ENCODE data around the gene LRRC10. TPM values are rescaled to one million over a fixed set of nuclear protein-coding genes. Genes with fewer than 3 reads are reported as not detected.

The LRRC10 gene
- polyA plus RNA-seq, 2 of the 4 experiments (the other 2 are of a cell fraction) = not detected

GRCh38 chr12:69580074-69580473 lies 30.6 kb downstream of the LRRC10 start (continued):
- TF ChIP-seq HEYL (CRISPR knock-in tag; IDR thresholded peaks at IDR 0.05) (no peak), MAFK (IDR thresholded peaks at IDR 0.05; ENCODE audit: partially characterized antibody) (no peak), MYC (IDR thresholded peaks at IDR 0.05; ENCODE audit: borderline replicate concordance, low read length) (no peak), MAX (IDR thresholded peaks at IDR 0.05) (no peak)

- H3K4me3 ChIP-seq = no peak overlapping the region
- ChIA-PET CTCF (interaction anchor here (1.1 to 4.5 kb wide), 3 partner anchors 8 to 221 kb away, joined by 3 to 35 read pairs (median 3); no protein-coding TSS in a partner anchor), POLR2A (no interaction called here)
- TF ChIP-seq CBX8 (IDR thresholded peaks at IDR 0.05) (no peak), SMC3 (IDR thresholded peaks at IDR 0.05) (no peak), HOXB5 (CRISPR knock-in tag; IDR thresholded peaks at IDR 0.05) (no peak), MYC (IDR thresholded peaks at IDR 0.05; ENCODE audit: borderline replicate concordance, low read length) (no peak), FOSB (CRISPR knock-in tag; IDR thresholded peaks at IDR 0.05) (no peak), E2F6 (IDR thresholded peaks at IDR 0.05; ENCODE audit: borderline replicate concordance, low read depth) (no peak), EP300 (IDR thresholded peaks at IDR 0.05) (no peak), CHD4 (IDR thresholded peaks at IDR 0.05; ENCODE audit: borderline replicate concordance) (no peak)
- WGBS (ENCODE audit: missing lambda C conversion rate) = 90% methylated on average over 4 of the region's 4 CpGs
- no peaks in the 10 kb centered on the region for H3K9me3 ChIP-seq
- peaks cover 5% of the 10 kb centered on the region; the same call in 2 of the 3 replicates for H3K4me1 ChIP-seq
- no peak overlapping the region for H3K27ac ChIP-seq
- ATAC-seq (no peak), FAIRE-seq (no peak), DNase-seq (ENCODE audit: low read depth in 1 of 2, low spot score in 1 of 2) (no peak)
- H3K4me2 ChIP-seq = no peak overlapping the region
Measured at GRCh38 chr12:69579029-69579428, 31.7 kb downstream of the LRRC10 start.

- Histone ChIP-seq H3K4me1 (peaks cover 5% of the 10 kb centered on the region; the same call in 2 of the 3 replicates), H3K27ac (no peak overlapping the region), H3K9me3 (no peaks in the 10 kb centered on the region), H3K4me2 (no peak overlapping the region), H3K4me3 (no peak overlapping the region)
- WGBS (ENCODE audit: missing lambda C conversion rate) = 91% methylated on average over 2 of the region's 2 CpGs
- FAIRE-seq (no peak), ATAC-seq (no peak), DNase-seq (ENCODE audit: low read depth in 1 of 2, low spot score in 1 of 2) (no peak)
- CTCF ChIA-PET = no interaction called here
- no peak for TF ChIP-seq KDM1A (IDR thresholded peaks at IDR 0.05; ENCODE audit: low read depth)
- no peak for TF ChIP-seq CEBPB (IDR thresholded peaks at IDR 0.05)
- TF ChIP-seq SMC3 (IDR thresholded peaks at IDR 0.05) = no peak
- TF ChIP-seq KDM5A (IDR thresholded peaks at IDR 0.05) = no peak
- TF ChIP-seq SREBF2 (IDR thresholded peaks at IDR 0.05) = no peak
- no peak for TF ChIP-seq NFE2L2 (conservative IDR thresholded peaks at IDR 0.05; ENCODE audit: low read length)
- no peak for TF ChIP-seq HEYL (CRISPR knock-in tag; IDR thresholded peaks at IDR 0.05)
- TF ChIP-seq MAX (IDR thresholded peaks at IDR 0.05) = no peak
- no peak for TF ChIP-seq PHF8 (IDR thresholded peaks at IDR 0.05; ENCODE audit: borderline replicate concordance, low read depth)
- no peak for TF ChIP-seq ELK1 (IDR thresholded peaks at IDR 0.05; ENCODE audit: low read depth, low read length)
- TF ChIP-seq ESRRA (IDR thresholded peaks at IDR 0.05; ENCODE audit: borderline replicate concordance, low read length) = no peak
- POLR2A ChIA-PET = no interaction called here
Measured at GRCh38 chr12:69578283-69578682, 32.4 kb downstream of the LRRC10 start.

- H3K27ac ChIP-seq = no peak overlapping the region
- no peak for FAIRE-seq
- CTCF ChIA-PET = interaction anchor here (1.2 to 2.1 kb wide), 2 partner anchors 10 to 187 kb away, joined by 3 to 7 read pairs; no protein-coding TSS in a partner anchor
- no peak; a peak in 1 of 6 replicates for ATAC-seq
- no peak overlapping the region for H3K4me3 ChIP-seq
- peaks cover 11% of the 10 kb centered on the region for H3K4me1 ChIP-seq
- 94% methylated on average over 3 of the region's 3 CpGs for WGBS (ENCODE audit: missing lambda C conversion rate)
- no peaks in the 10 kb centered on the region for H3K9me3 ChIP-seq
- no peak overlapping the region for H3K4me2 ChIP-seq
- POLR2A ChIA-PET = interaction anchor here (1.1 kb wide), 1 partner anchor 9 kb away, joined by 3 read pairs; no protein-coding TSS in a partner anchor
- TF ChIP-seq MAZ (IDR thresholded peaks at IDR 0.05; ENCODE audit: borderline replicate concordance, low read depth, low read length) = no peak
- DNase-seq (ENCODE audit: low read depth in 1 of 2, low spot score in 1 of 2) = no peak
Measured at GRCh38 chr12:69575346-69575745, 35.4 kb downstream of the LRRC10 start.
